ENCODE data around the gene SSB. TPM values are rescaled to one million over a fixed set of nuclear protein-coding genes. Genes with fewer than 3 reads are reported as not detected.
A peak's percentile ranks its signal among the peaks of the same experiment; 100 is the strongest.

The SSB gene
- total and polyA plus RNA-seq, 2 of the 4 experiments (the other 2 are of a cell fraction) = 41.2 to 75.5 TPM

DNA sequence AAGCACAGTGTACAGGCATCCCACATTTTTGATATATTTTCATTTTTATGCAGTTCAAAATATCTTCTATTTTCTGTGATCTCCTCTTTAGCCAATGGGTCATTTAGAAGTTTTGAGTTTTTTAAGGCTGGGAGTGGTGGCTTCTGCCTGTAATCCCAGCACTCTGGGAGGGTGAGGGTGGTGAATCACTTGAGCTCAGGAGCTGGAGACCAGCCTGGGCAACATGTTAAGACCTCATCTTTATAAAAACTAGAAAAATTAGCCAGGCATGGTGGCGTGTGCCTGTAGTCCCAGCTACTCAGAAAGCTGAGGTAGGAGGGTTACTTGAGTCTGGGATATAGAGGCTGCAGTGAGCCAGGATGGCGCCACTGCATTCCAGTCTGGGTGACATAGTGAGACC lies 46.3 kb downstream of the SSB start:
- DNase-seq = peak; percentile 29
- POLR2A ChIA-PET (ENCODE audit: unreplicated experiment) = no interaction called here

More for the DNA sequence above, 46.3 kb downstream of the SSB start:
- dilution Hi-C loops (cut with HindIII; ENCODE audit: low sequenced_read_pairs, unreplicated experiment) = no loop called here
- BruUV-seq (replicated peaks) = no TSS peak
- in situ Hi-C loops (cut with MboI; ENCODE audit: low sequenced_read_pairs) = no loop called here
- Histone ChIP-seq H3K4me3 (ENCODE audit: insufficient read depth, low read depth, low read length) (no peak overlapping the region), H3K9me3 (ENCODE audit: control insufficient read depth, insufficient read depth, low read length) (no peaks in the 10 kb centered on the region; the same call in 1 of the 2 replicates), H4K20me1 (ENCODE audit: insufficient read depth, low read length) (peaks cover 7% of the 10 kb centered on the region; the same call in 1 of the 2 replicates), H3K36me3 (ENCODE audit: control insufficient read depth, insufficient read depth, low read length) (0 out of 2 replicates have a peak, but pooled peaks cover 2% of the 10 kb centered on the region), H2BK120ac (ENCODE audit: low read depth, low read length) (no peak overlapping the region), H3K23ac (ENCODE audit: low read depth, low read length) (no peak overlapping the region), H3K18ac (ENCODE audit: low read depth, low read length) (no peak overlapping the region), H2AK9ac (replicated peaks; ENCODE audit: low read depth, low read length, poor library complexity) (no peak overlapping the region), H3K56ac (ENCODE audit: extremely low read depth, insufficient read depth, low read length) (no peak overlapping the region), H2BK20ac (ENCODE audit: low read depth, low read length) (no peak overlapping the region), H2AFZ (replicated peaks; ENCODE audit: low read length, poor library complexity) (no peak overlapping the region), H3K9ac (ENCODE audit: low read depth, low read length) (no peak overlapping the region), H3K27me3 (ENCODE audit: control insufficient read depth, insufficient read depth, low read length) (no peaks in the 10 kb centered on the region), H4K5ac (ENCODE audit: low read depth, low read length) (no peak overlapping the region), H2AK5ac (ENCODE audit: low read depth, low read length) (no peak overlapping the region), H2BK5ac (ENCODE audit: low read depth, low read length, poor library complexity, severe bottlenecking) (no peak overlapping the region), H3K4me1 (ENCODE audit: control insufficient read depth, insufficient read depth, low read length) (no peaks in the 10 kb centered on the region), H3K79me1 (ENCODE audit: low read depth in 1 of 2, low read length in 2 of 2) (peaks cover 15 to 39% of the 10 kb centered on the region in 2 experiments), H3K4me2 (ENCODE audit: low read depth, low read length) (no peak overlapping the region), H3K4ac (ENCODE audit: low read depth, low read length) (no peak overlapping the region), H4K91ac (ENCODE audit: insufficient read depth, low read depth, low read length) (no peak overlapping the region), H3K9me1 (ENCODE audit: insufficient read depth, low read length) (peaks cover 7% of the 10 kb centered on the region), H3K27ac (ENCODE audit: insufficient read depth, low read length) (no peak overlapping the region), H3K14ac (replicated peaks; ENCODE audit: low read depth, low read length) (no peak overlapping the region), H2BK15ac (ENCODE audit: low read depth, low read length) (no peak overlapping the region), H4K8ac (ENCODE audit: low read depth in 2 of 2, low read length in 2 of 2) (no peak overlapping the region)
- intact Hi-C loops (cut with micrococcal nuclease) = no loop called here
- TF ChIP-seq ELK1 (IDR thresholded peaks at IDR 0.05; ENCODE audit: borderline replicate concordance, low read depth, low read length) (no peak), RAD21 (IDR thresholded peaks at IDR 0.05; ENCODE audit: low read length) (no peak), POLR2A (IDR thresholded peaks at IDR 0.05; ENCODE audit: low read depth, low read length) (no peak), MXI1 (IDR thresholded peaks at IDR 0.05; ENCODE audit: borderline replicate concordance, low read depth, low read length) (no peak), BHLHE40 (IDR thresholded peaks at IDR 0.05; ENCODE audit: low read depth, low read length) (no peak), SMC3 (IDR thresholded peaks at IDR 0.05; ENCODE audit: low read depth, low read length) (no peak), MAFK (IDR thresholded peaks at IDR 0.05; ENCODE audit: low read depth, low read length) (no peak), MAZ (IDR thresholded peaks at IDR 0.05; ENCODE audit: borderline replicate concordance, low read depth, low read length) (no peak)
- TF ChIP-seq, protein P1, sequence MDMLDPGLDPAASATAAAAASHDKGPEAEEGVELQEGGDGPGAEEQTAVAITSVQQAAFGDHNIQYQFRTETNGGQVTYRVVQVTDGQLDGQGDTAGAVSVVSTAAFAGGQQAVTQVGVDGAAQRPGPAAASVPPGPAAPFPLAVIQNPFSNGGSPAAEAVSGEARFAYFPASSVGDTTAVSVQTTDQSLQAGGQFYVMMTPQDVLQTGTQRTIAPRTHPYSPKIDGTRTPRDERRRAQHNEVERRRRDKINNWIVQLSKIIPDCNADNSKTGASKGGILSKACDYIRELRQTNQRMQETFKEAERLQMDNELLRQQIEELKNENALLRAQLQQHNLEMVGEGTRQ (IDR thresholded peaks at IDR 0.05; ENCODE audit: low read depth, low read length) = no peak
- CTCF ChIA-PET = interaction anchor here (0.7 kb wide), 1 partner anchor 32 kb away, joined by 3 read pairs; no protein-coding TSS in a partner anchor
- WGBS, 2 experiments (ENCODE audit: extremely low coverage in 2 of 2, insufficient read length in 1 of 2) = no CpG with 5 or more reads among the region's 2 CpGs
- ATAC-seq (ENCODE audit: low read depth) = peak; percentile 46; the same call in 1 of the 2 replicates

Data from IMR-90 (cell line).